DMS53 (cell line): ENCODE data around the gene RNF14.

Experiments
- DNase-seq: peaks from one replicate; lab custom pipeline; 2025; lab: John Stamatoyannopoulos, UW

RNF14 gene

GRCh38 chr5:141982626-141983025, 13.7 kb downstream of the RNF14 start:
- no peak for DNase-seq

GRCh38 chr5:141986072-141986471, 17.2 kb downstream of the RNF14 start:
- no peak for DNase-seq

GRCh38 chr5:141989720-141990119, 20.8 kb downstream of the RNF14 start:
- no peak for DNase-seq

- peak; percentile 80 for DNase-seq
Measured at GRCh38 chr5:141992349-141992963, 23.6 kb downstream of the RNF14 start.

- DNase-seq = no peak
Measured at GRCh38 chr5:141994511-141995136, 25.7 kb downstream of the RNF14 start.

GRCh38 chr5:141995656-141996055, 26.8 kb downstream of the RNF14 start:
- DNase-seq = no peak

GRCh38 chr5:141997358-141997960, 28.6 kb downstream of the RNF14 start:
- no peak for DNase-seq

GRCh38 chr5:142000173-142000572, 31.3 kb downstream of the RNF14 start:
- DNase-seq = no peak

GRCh38 chr5:142000704-142001484, 32.0 kb downstream of the RNF14 start:
- peak; percentile 37 for DNase-seq

- DNase-seq = no peak
Measured at GRCh38 chr5:142003266-142003800, 34.4 kb downstream of the RNF14 start.

GRCh38 chr5:142006363-142007236, 37.7 kb downstream of the RNF14 start:
- DNase-seq = no peak

GRCh38 chr5:142007237-142007544, 38.3 kb downstream of the RNF14 start:
- DNase-seq = no peak

- no peak for DNase-seq
Measured at GRCh38 chr5:142008813-142009212, 39.9 kb downstream of the RNF14 start.

GRCh38 chr5:142009886-142010285, 41.0 kb downstream of the RNF14 start:
- no peak for DNase-seq

GRCh38 chr5:142011572-142012185, 42.8 kb downstream of the RNF14 start:
- DNase-seq = no peak

GRCh38 chr5:142012186-142012785, 43.4 kb downstream of the RNF14 start:
- DNase-seq = peak; percentile 72

GRCh38 chr5:142012792-142013388, 44.0 kb downstream of the RNF14 start, which contains the start of gene GNPDA1:
Gene GNPDA1, minus strand, starts transcription at chr5:142013027. Its CDS starts 992 bp downstream, at chr5:142012035.
- DNase-seq = peak; percentile 95

GRCh38 chr5:142013734-142014521, 45.0 kb downstream of the RNF14 start:
- no peak for DNase-seq

- peak; percentile 87 for DNase-seq
Measured at GRCh38 chr5:142014911-142015584, 46.1 kb downstream of the RNF14 start.
